Fibroblast of lung (primary cell): ENCODE results near the gene ITPK1. TPM values are rescaled to one million over a fixed set of nuclear protein-coding genes. Genes with fewer than 3 reads are reported as not detected.

Experiments
- DNase-seq, 2 donors: peaks; one replicate each; pipeline versions ENCODE4 v3.0.0 to v3.0.0-alpha.2; 2010; ENCODE audit warnings: low read depth in 2 of 2
- H2AFZ ChIP-seq: 2 replicates; pipeline ENCODE4 v1.5.1; 2012; ENCODE audit warnings: low read length, control low read depth, inconsistent platforms
- H3K27ac ChIP-seq: 2 replicates; pipeline ENCODE4 v1.5.1; 2011; ENCODE audit warnings: low read length, control low read depth; ENCODE audit not compliant: insufficient read depth
- H3K27me3 ChIP-seq: 2 replicates; pipeline ENCODE4 v1.5.1; 2011; ENCODE audit warnings: mild to moderate bottlenecking, low read length; ENCODE audit not compliant: control insufficient read depth, insufficient read depth
- H3K36me3 ChIP-seq: 2 replicates; pipeline ENCODE4 v1.5.1; 2011; ENCODE audit warnings: low read length; ENCODE audit not compliant: control insufficient read depth, insufficient read depth
- H3K4me1 ChIP-seq: 2 replicates; pipeline ENCODE4 v1.5.1; 2011; ENCODE audit warnings: low read length; ENCODE audit not compliant: control insufficient read depth, insufficient read depth; ENCODE audit errors: extremely low read depth
- H3K4me2 ChIP-seq: 2 replicates; pipeline ENCODE4 v1.5.1; 2011; ENCODE audit warnings: low read length, control low read depth; ENCODE audit not compliant: insufficient read depth; ENCODE audit errors: extremely low read depth
- H3K4me3 ChIP-seq, 4 experiments: fragments of 200-600 bp in 1 of 4; sonication (generic) in 1 of 4; replicated peaks in 1 of 4; 2 replicates each; pipeline ENCODE4 v1.5.1; 2011 to 2016; ENCODE audit warnings: low read length in 4 of 4, low read depth in 3 of 4, mild to moderate bottlenecking in 3 of 4, control low read depth in 2 of 4, inconsistent platforms in 1 of 4, mixed read lengths in 1 of 4; ENCODE audit not compliant: insufficient read depth in 1 of 4; ENCODE audit errors: control extremely low read depth in 1 of 4
- H3K79me2 ChIP-seq: 2 replicates; pipeline ENCODE4 v1.5.1; 2012; ENCODE audit warnings: mild to moderate bottlenecking, low read length, inconsistent platforms; ENCODE audit not compliant: control insufficient read depth, insufficient read depth
- H3K9ac ChIP-seq: 2 replicates; pipeline ENCODE4 v1.5.1; 2011; ENCODE audit warnings: mild to moderate bottlenecking, low read length, control low read depth; ENCODE audit not compliant: insufficient read depth
- H3K9me3 ChIP-seq: 2 replicates; pipeline ENCODE4 v1.5.1; 2012; ENCODE audit warnings: low read depth, low read length; ENCODE audit not compliant: control insufficient read depth, insufficient read depth
- H4K20me1 ChIP-seq: 2 replicates; pipeline ENCODE4 v1.5.1; 2011; ENCODE audit warnings: low read length; ENCODE audit not compliant: control insufficient read depth, insufficient read depth; ENCODE audit errors: extremely low read depth
- EZH2 ChIP-seq: IDR thresholded peaks from 2 replicates; pipeline ENCODE4 v1.5.1; 2012; ENCODE audit warnings: low read length, control low read depth, mild to moderate bottlenecking; ENCODE audit errors: missing control alignments
- polyA plus RNA-seq, 2 donors: library from polyadenylated mRNA; depleted of rRNA in 1 of 2; stranded (reverse) in 1 of 2; unstranded in 1 of 2; fragments of >200 nt; gene quantifications; 2 replicates each; pipeline ENCODE4 v1.2.1, GENCODE V29; 2011 to 2012; ENCODE audit warnings: missing spikeins in 1 of 2
- total RNA-seq: library from RNA; depleted of rRNA; stranded (reverse); fragments of >200 nt; gene quantifications from 2 replicates; pipeline ENCODE4 v1.2.1, GENCODE V29; 2014
- TF ChIP-seq, protein P1 (sequence below), 2 donors: IDR thresholded peaks in 1 of 2; conservative IDR thresholded peaks in 1 of 2; 1 replicate in 1 of 2; 2 replicates in 1 of 2; pipeline ENCODE4 v1.5.1; 2011 to 2012; ENCODE audit warnings: low read length in 2 of 2, control low read depth in 1 of 2, inconsistent platforms in 1 of 2, low read depth in 1 of 2, mild to moderate bottlenecking in 1 of 2

Gene ITPK1
- total and polyA plus RNA-seq, 2 donors (not counting 1 experiment from before 2014, with no cell fraction given), result 9.2 to 23.1 TPM

DNA sequence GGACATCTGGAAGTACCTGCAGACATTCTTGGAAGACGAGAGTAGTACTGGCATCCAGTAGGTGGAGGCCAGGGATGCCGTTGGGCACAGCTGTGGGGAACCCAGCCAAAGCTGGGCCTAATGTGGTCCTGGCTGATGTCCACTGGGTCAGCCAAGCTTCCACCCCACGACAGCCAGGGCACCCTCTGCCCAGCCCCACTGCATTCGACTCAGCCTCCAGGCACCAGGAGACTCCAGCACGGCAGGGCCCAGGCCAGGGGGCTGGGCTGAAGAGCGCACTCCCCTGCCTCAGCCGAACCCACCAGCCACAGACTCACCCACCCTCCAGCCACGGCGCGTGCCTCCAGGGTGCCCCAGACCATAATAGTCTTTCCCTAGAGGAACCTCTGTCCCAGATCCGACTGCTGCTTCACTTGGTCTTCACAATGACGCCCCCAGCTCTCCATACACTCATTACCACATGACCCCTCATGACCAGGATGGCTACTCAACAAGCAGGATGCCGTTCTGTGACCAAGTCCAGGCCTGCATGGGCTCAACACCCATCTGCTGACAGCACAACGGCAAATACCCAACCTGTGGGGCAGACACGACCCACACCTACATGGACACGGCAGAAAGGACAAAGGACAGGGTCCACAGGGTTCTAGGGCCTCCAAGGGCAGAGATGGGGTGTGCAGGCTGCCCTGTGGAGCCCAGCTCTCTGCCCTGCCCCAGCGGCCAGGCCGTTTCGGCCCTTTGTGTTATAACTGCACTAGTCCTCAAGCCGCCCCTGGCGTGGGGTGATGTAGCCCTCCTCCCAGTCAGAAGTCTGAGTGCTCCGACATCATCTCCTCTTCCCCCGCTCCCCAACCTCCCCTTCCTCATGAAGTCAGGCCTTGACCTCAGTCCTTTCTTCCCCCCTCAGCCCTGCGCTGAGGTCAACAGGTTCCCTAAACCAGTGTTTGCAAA is 22.8 kb downstream of the ITPK1 start:
- no peak for DNase-seq
- H3K27me3 ChIP-seq, result no peaks in the 10 kb centered on the region
- TF ChIP-seq EZH2, result no peak
- TF ChIP-seq, protein P1, sequence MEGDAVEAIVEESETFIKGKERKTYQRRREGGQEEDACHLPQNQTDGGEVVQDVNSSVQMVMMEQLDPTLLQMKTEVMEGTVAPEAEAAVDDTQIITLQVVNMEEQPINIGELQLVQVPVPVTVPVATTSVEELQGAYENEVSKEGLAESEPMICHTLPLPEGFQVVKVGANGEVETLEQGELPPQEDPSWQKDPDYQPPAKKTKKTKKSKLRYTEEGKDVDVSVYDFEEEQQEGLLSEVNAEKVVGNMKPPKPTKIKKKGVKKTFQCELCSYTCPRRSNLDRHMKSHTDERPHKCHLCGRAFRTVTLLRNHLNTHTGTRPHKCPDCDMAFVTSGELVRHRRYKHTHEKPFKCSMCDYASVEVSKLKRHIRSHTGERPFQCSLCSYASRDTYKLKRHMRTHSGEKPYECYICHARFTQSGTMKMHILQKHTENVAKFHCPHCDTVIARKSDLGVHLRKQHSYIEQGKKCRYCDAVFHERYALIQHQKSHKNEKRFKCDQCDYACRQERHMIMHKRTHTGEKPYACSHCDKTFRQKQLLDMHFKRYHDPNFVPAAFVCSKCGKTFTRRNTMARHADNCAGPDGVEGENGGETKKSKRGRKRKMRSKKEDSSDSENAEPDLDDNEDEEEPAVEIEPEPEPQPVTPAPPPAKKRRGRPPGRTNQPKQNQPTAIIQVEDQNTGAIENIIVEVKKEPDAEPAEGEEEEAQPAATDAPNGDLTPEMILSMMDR (conservative IDR thresholded peaks at IDR 0.05 in 1 of 2, IDR thresholded peaks at IDR 0.05 in 1 of 2; ENCODE audit: low read depth in 1 of 2, low read length in 2 of 2), result no peak
- no peaks in the 10 kb centered on the region for H4K20me1 ChIP-seq
- H2AFZ ChIP-seq, result no peak overlapping the region
- no peaks in the 10 kb centered on the region for H3K79me2 ChIP-seq
- no peak overlapping the region for H3K27ac ChIP-seq
- no peaks in the 10 kb centered on the region for H3K4me1 ChIP-seq
- H3K36me3 ChIP-seq, result no peaks in the 10 kb centered on the region
- H3K9me3 ChIP-seq, result no peaks in the 10 kb centered on the region
- no peak overlapping the region for H3K4me2 ChIP-seq
- H3K9ac ChIP-seq, result no peak overlapping the region
- H3K4me3 ChIP-seq, result no peak overlapping the region

DNA sequence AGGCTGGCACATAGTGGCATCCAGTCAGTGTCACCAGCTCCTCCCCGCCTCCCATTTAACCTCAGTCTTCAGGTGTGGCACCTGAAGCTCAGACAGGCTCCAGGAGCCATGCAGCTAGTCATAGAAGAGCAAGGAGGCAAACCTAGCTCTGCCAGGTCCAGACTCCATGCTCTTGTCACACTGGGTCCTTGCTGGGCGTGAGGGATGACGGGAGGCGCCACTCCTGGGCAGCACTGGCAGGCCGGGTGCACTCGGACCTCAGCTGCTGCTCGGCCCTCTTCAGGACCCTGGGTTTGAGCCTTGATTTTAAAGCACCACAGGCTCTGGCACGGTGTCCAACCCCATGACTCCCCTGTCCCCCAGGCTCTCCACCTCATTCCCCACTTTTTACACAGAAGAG is 24.1 kb downstream of the ITPK1 start:
- H3K9me3 ChIP-seq, result no peaks in the 10 kb centered on the region
- no peaks in the 10 kb centered on the region for H3K79me2 ChIP-seq
- H3K9ac ChIP-seq, result no peak overlapping the region
- H3K36me3 ChIP-seq, result no peaks in the 10 kb centered on the region
- no peak overlapping the region for H3K4me2 ChIP-seq
- H3K27ac ChIP-seq, result no peak overlapping the region
- no peaks in the 10 kb centered on the region for H3K4me1 ChIP-seq
- no peak overlapping the region for H2AFZ ChIP-seq
- TF ChIP-seq EZH2, result no peak
- TF ChIP-seq, protein P1 (conservative IDR thresholded peaks at IDR 0.05 in 1 of 2, IDR thresholded peaks at IDR 0.05 in 1 of 2; ENCODE audit: low read depth in 1 of 2, low read length in 2 of 2), result no peak
- no peaks in the 10 kb centered on the region for H4K20me1 ChIP-seq
- no peak for DNase-seq
- no peak overlapping the region for H3K4me3 ChIP-seq
- no peaks in the 10 kb centered on the region for H3K27me3 ChIP-seq

DNA sequence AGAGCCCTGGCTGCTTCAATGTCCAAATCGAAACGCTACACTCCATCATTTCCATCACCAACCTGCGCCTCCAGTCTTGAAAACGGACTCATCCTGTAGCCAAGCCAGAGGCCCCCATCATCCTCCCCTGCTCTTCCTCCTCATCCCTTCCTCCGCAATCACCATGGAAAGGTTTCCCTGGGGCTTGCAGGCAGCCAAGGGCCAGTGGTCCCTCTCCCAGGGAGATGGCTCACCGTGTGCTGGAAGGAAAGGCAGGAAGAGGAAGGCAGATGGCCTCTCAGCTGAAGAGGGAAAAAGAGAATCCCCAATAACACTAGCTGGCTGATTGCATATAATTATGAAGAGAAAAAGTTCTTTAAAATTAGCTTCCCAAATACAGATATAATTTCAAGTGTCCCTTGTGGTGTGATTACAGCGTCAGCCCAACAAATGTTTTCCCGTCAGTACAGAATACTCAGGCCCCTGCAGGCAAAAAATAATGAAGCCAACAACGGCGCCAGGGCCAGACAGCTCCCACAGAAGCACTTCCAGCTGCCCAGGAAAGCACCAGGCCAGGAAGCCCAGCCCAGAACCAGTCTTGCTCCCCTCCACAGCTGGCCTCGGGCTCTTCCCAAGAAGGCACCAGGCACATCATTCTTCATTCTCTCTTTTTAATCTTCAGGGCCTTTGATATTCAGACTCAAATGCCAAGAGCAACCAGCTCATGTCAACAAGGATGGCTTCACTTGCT is 24.7 kb downstream of the ITPK1 start:
- Histone ChIP-seq H3K4me1 (no peaks in the 10 kb centered on the region), H3K27ac (no peak overlapping the region)
- DNase-seq, result no peak

More for the DNA sequence above, 24.7 kb downstream of the ITPK1 start:
- H3K9ac ChIP-seq, result no peak overlapping the region
- no peak for TF ChIP-seq EZH2
- H3K4me2 ChIP-seq, result no peak overlapping the region
- no peaks in the 10 kb centered on the region for H4K20me1 ChIP-seq
- no peak overlapping the region for H3K4me3 ChIP-seq
- H3K79me2 ChIP-seq, result no peaks in the 10 kb centered on the region
- no peak overlapping the region for H2AFZ ChIP-seq
- no peaks in the 10 kb centered on the region for H3K36me3 ChIP-seq
- no peaks in the 10 kb centered on the region for H3K9me3 ChIP-seq
- no peaks in the 10 kb centered on the region for H3K27me3 ChIP-seq
